IMR-90 (cell line): ENCODE measurements around the gene HLX. TPM values are rescaled to one million over a fixed set of nuclear protein-coding genes. Genes with fewer than 3 reads are reported as not detected.

ENCODE experiments used
- ATAC-seq: fragments of 200-7000 bp; cut with Tn5 transposase; 2 replicates; pipeline ENCODE4 v1.9.1; 2020; ENCODE audit warnings: low read depth, mild to moderate bottlenecking, moderate library complexity
- BruUV-seq: library from RNA; stranded (reverse); fragments of 400-500 nt; replicated peaks from 2 replicates; lab custom pipeline; 2021; lab: Mats Ljungman, UMichigan
- CTCF ChIA-PET: fragments of 300-600 bp; formaldehyde crosslinking; extraction: SDS; loops from one replicate; lab custom pipeline; 2021; ENCODE audit warnings: antibody characterized with exemption; lab: Yijun Ruan, JAX
- POLR2A ChIA-PET: fragments of 300-600 bp; sonication (Branson Sonifier 250); formaldehyde crosslinking; loops from one replicate; lab custom pipeline; 2022; ENCODE audit warnings: antibody characterized with exemption; ENCODE audit not compliant: unreplicated experiment; lab: Charles Lee
- DNase-seq: peaks from one replicate; pipeline ENCODE4 v3.0.0; 2013
- H2AFZ ChIP-seq: replicated peaks from 2 replicates; pipeline ENCODE3; 2013; ENCODE audit warnings: low read length, mild to moderate bottlenecking; ENCODE audit not compliant: poor library complexity
- H2AK5ac ChIP-seq: 2 replicates; pipeline ENCODE4 v1.6.1; 2013; ENCODE audit warnings: low read depth, low read length, inconsistent platforms
- H2AK9ac ChIP-seq: replicated peaks from 2 replicates; pipeline ENCODE3; 2013; ENCODE audit warnings: mild to moderate bottlenecking, low read depth, low read length, moderate library complexity; ENCODE audit not compliant: poor library complexity
- H2BK120ac ChIP-seq: 2 replicates; pipeline ENCODE4 v1.6.1; 2013; ENCODE audit warnings: low read depth, low read length, inconsistent platforms
- H2BK15ac ChIP-seq: 3 replicates; pipeline ENCODE4 v1.6.1; 2013; ENCODE audit warnings: low read depth, low read length, inconsistent platforms
- H2BK20ac ChIP-seq: 2 replicates; pipeline ENCODE4 v1.6.1; 2013; ENCODE audit warnings: low read depth, mild to moderate bottlenecking, inconsistent platforms, low read length, moderate library complexity
- H2BK5ac ChIP-seq: 2 replicates; pipeline ENCODE4 v1.6.1; 2013; ENCODE audit warnings: mild to moderate bottlenecking, low read depth, low read length, inconsistent platforms; ENCODE audit not compliant: poor library complexity, severe bottlenecking
- H3K14ac ChIP-seq: replicated peaks from 2 replicates; pipeline ENCODE4 v1.6.1; 2013; ENCODE audit warnings: low read depth, low read length, inconsistent platforms
- H3K18ac ChIP-seq: 2 replicates; pipeline ENCODE4 v1.6.1; 2013; ENCODE audit warnings: low read depth, low read length, control low read depth
- H3K23ac ChIP-seq: 2 replicates; pipeline ENCODE4 v1.6.1; 2013; ENCODE audit warnings: low read depth, low read length, inconsistent platforms
- H3K27ac ChIP-seq: 2 replicates; pipeline ENCODE4 v1.5.1; 2013; ENCODE audit warnings: mild to moderate bottlenecking, control low read depth, low read length; ENCODE audit not compliant: insufficient read depth
- H3K27me3 ChIP-seq: 2 replicates; pipeline ENCODE4 v1.6.1; 2013; ENCODE audit warnings: low read length; ENCODE audit not compliant: control insufficient read depth, insufficient read depth
- H3K36me3 ChIP-seq: 2 replicates; pipeline ENCODE4 v1.6.1; 2013; ENCODE audit warnings: low read length, mixed read lengths; ENCODE audit not compliant: control insufficient read depth, insufficient read depth
- H3K4ac ChIP-seq: 2 replicates; pipeline ENCODE4 v1.6.1; 2013; ENCODE audit warnings: low read depth, low read length, inconsistent platforms
- H3K4me1 ChIP-seq: 2 replicates; pipeline ENCODE4 v1.6.1; 2013; ENCODE audit warnings: low read length, mixed read lengths; ENCODE audit not compliant: control insufficient read depth, insufficient read depth
- H3K4me2 ChIP-seq: 2 replicates; pipeline ENCODE4 v1.6.1; 2013; ENCODE audit warnings: low read depth, mild to moderate bottlenecking, control low read depth, low read length, moderate library complexity
- H3K4me3 ChIP-seq: 2 replicates; pipeline ENCODE4 v1.5.1; 2013; ENCODE audit warnings: low read depth, mild to moderate bottlenecking, control low read depth, low read length, moderate library complexity; ENCODE audit not compliant: insufficient read depth
- H3K56ac ChIP-seq: 2 replicates; pipeline ENCODE4 v1.6.1; 2013; ENCODE audit warnings: low read length, inconsistent platforms; ENCODE audit not compliant: insufficient read depth; ENCODE audit errors: extremely low read depth
- H3K79me1 ChIP-seq, 2 experiments: 2 replicates each; pipeline ENCODE4 v1.6.1; 2013; ENCODE audit warnings: low read length in 2 of 2, inconsistent platforms in 1 of 2, low read depth in 1 of 2
- H3K9ac ChIP-seq: 2 replicates; pipeline ENCODE4 v1.6.1; 2013; ENCODE audit warnings: low read depth, low read length, control low read depth
- H3K9me1 ChIP-seq: 2 replicates; pipeline ENCODE4 v1.6.1; 2013; ENCODE audit warnings: low read length, inconsistent platforms; ENCODE audit not compliant: insufficient read depth
- H3K9me3 ChIP-seq: 2 replicates; pipeline ENCODE4 v1.6.1; 2013; ENCODE audit warnings: low read length; ENCODE audit not compliant: control insufficient read depth, insufficient read depth
- H4K20me1 ChIP-seq: 2 replicates; pipeline ENCODE4 v1.6.1; 2013; ENCODE audit warnings: low read length, inconsistent platforms; ENCODE audit not compliant: insufficient read depth
- H4K5ac ChIP-seq: 2 replicates; pipeline ENCODE4 v1.6.1; 2013; ENCODE audit warnings: mild to moderate bottlenecking, low read depth, low read length, control low read depth
- H4K8ac ChIP-seq, 2 experiments: 2 replicates each; pipeline ENCODE4 v1.6.1; 2013; ENCODE audit warnings: low read depth in 2 of 2, low read length in 2 of 2, control low read depth in 1 of 2, inconsistent platforms in 1 of 2
- H4K91ac ChIP-seq: 2 replicates; pipeline ENCODE4 v1.6.1; 2013; ENCODE audit warnings: low read depth, low read length, inconsistent platforms; ENCODE audit not compliant: insufficient read depth
- BHLHE40 ChIP-seq: fragments of 150-350 bp; IDR thresholded peaks from 2 replicates; pipeline ENCODE4 v1.6.1; 2016; ENCODE audit warnings: mild to moderate bottlenecking, low read depth, low read length
- CEBPB ChIP-seq: IDR thresholded peaks from 2 replicates; pipeline ENCODE4 v1.6.1; 2012; ENCODE audit warnings: low read depth, low read length, improper control_type of control experiment
- FOS ChIP-seq: fragments of 150-350 bp; IDR thresholded peaks from 2 replicates; pipeline ENCODE4 v1.6.1; 2016; ENCODE audit warnings: low read depth, low read length
- POLR2A ChIP-seq: IDR thresholded peaks from 2 replicates; pipeline ENCODE4 v1.6.1; 2012; ENCODE audit warnings: mild to moderate bottlenecking, low read depth, low read length
- RAD21 ChIP-seq: IDR thresholded peaks from 2 replicates; pipeline ENCODE4 v1.6.1; 2012; ENCODE audit warnings: low read length, improper control_type of control experiment
- RCOR1 ChIP-seq: IDR thresholded peaks from 2 replicates; pipeline ENCODE4 v1.6.1; 2012; ENCODE audit warnings: mild to moderate bottlenecking, low read length, improper control_type of control experiment; ENCODE audit not compliant: insufficient replicate concordance
- USF2 ChIP-seq: fragments of 150-350 bp; IDR thresholded peaks from 2 replicates; pipeline ENCODE4 v1.6.1; 2017; ENCODE audit warnings: mild to moderate bottlenecking, antibody characterized with exemption, low read length, low read depth
- WGBS, 2 experiments: methylation state at CpG; one replicate each; pipeline versions ENCODE4 v1.1.5 to v1.1.7; 2013; ENCODE audit warnings: missing lambda C conversion rate in 2 of 2; ENCODE audit not compliant: insufficient read length in 1 of 2; ENCODE audit errors: extremely low coverage in 2 of 2; 5-methylcytosine and 5-hydroxymethylcytosine counted together
- dilution Hi-C: fragments of 300-500 bp; cut with HindIII; formaldehyde crosslinking; loops from one replicate; pipeline ENCODE4 v1.14.3; 2018; ENCODE audit warnings: low sequenced_read_pairs; ENCODE audit not compliant: unreplicated experiment
- in situ Hi-C: fragments of 300-500 bp; cut with MboI; formaldehyde crosslinking; loops from 3 replicates; pipeline ENCODE4 v1.14.3; 2019; ENCODE audit warnings: low sequenced_read_pairs, inconsistent platforms, mixed read lengths
- intact Hi-C: fragments of 100-400 bp; cut with micrococcal nuclease; formaldehyde crosslinking; loops from 2 replicates; pipeline ENCODE4 v1.10.0; 2022
- polyA plus RNA-seq, 3 experiments: library from polyadenylated mRNA; depleted of rRNA; stranded (reverse); fragments of >200 nt; gene quantifications; 2 replicates each; pipeline ENCODE4 v1.2.3, GENCODE V29; 2012; ENCODE audit warnings: low replicate concordance in 1 of 3
- total RNA-seq: library from RNA; depleted of rRNA; stranded (reverse); fragments of >200 nt; gene quantifications from 2 replicates; pipeline ENCODE4 v1.2.3, GENCODE V29; 2012

HLX gene
- total and polyA plus RNA-seq, 2 of the 4 experiments (the other 2 are of a cell fraction), result 4.3 to 6.1 TPM

GRCh38 chr1:220878191-220879075 lies 810 bp upstream of the HLX start:
- Histone ChIP-seq H4K5ac (no peak overlapping the region), H2BK15ac (0 out of 3 replicates have a peak overlapping the region, but pooled peaks have one; percentile 37), H4K8ac (peak overlapping the region in 1 of 2 experiments; percentile 57; a peak in 1 of 4 replicates), H3K18ac (no peak overlapping the region), H3K4me2 (peak overlapping the region; percentile 78), H2BK5ac (no peak overlapping the region), H4K91ac (peak overlapping the region; percentile 6; the same call in 1 of the 2 replicates), H2AFZ (peak overlapping the region; percentile 93), H3K56ac (no peak overlapping the region), H3K23ac (peak overlapping the region; percentile 51; the same call in 1 of the 2 replicates), H3K36me3 (peaks cover 6% of the 10 kb centered on the region; the same call in 1 of the 2 replicates), H4K20me1 (no peaks in the 10 kb centered on the region), H3K4ac (peak overlapping the region; percentile 44), H3K9me1 (peaks cover 8% of the 10 kb centered on the region; the same call in 1 of the 2 replicates), H3K79me1 (peaks cover 10 to 20% of the 10 kb centered on the region in 2 experiments; a peak in 2 of 4 replicates), H2BK20ac (no peak overlapping the region), H3K9ac (peak overlapping the region; percentile 13), H2AK5ac (no peak overlapping the region), H3K4me3 (peak overlapping the region; percentile 62), H3K27ac (peak overlapping the region; percentile 5; the same call in 1 of the 2 replicates), H3K4me1 (peaks cover 9% of the 10 kb centered on the region), H2AK9ac (peak overlapping the region; percentile 70), H3K27me3 (no peaks in the 10 kb centered on the region), H2BK120ac (peak overlapping the region; percentile 71), H3K14ac (peak overlapping the region; percentile 66), H3K9me3 (no peaks in the 10 kb centered on the region)
- WGBS, 2 experiments, result 40% methylated on average over 13 of the region's 42 CpGs; no CpG with 5 or more reads in 1 of the 2 experiments
- BruUV-seq, result TSS peak; percentile 57
- no peak for TF ChIP-seq FOS
- TF ChIP-seq POLR2A, result no peak
- TF ChIP-seq CEBPB, result no peak
- TF ChIP-seq USF2, result no peak
- no peak for TF ChIP-seq RAD21
- TF ChIP-seq RCOR1, result no peak
- TF ChIP-seq BHLHE40, result no peak
- dilution Hi-C loops (no loop called here), in situ Hi-C loops (loop anchor here (10.0 kb wide), 1 partner anchor 326 kb away; no protein-coding TSS in a partner anchor), intact Hi-C loops (loop anchor here (1.0 to 10.0 kb wide), 4 partner anchors 325 to 1576 kb away; no protein-coding TSS in a partner anchor)
- no peak for DNase-seq
- CTCF ChIA-PET, result interaction anchor here (0.6 to 1.0 kb wide), 4 partner anchors 216 to 1850 kb away, joined by 3 to 6 read pairs (median 4); no protein-coding TSS in a partner anchor
- ATAC-seq, result peak; percentile 8
- POLR2A ChIA-PET, result interaction anchor here (0.6 to 0.7 kb wide), 2 partner anchors 79 to 298 kb away, joined by 4 read pairs; no protein-coding TSS in a partner anchor
